HEK293 (cell line): ENCODE results near the gene CFAP97.

Source experiments
- CTCF ChIP-seq: fragments of 450-650 bp; formaldehyde crosslinking; IDR thresholded peaks from 2 replicates; pipeline ENCODE4 v1.5.1; 2016; ENCODE audit warnings: missing biosample characterization, missing genetic modification characterization
- SALL2 ChIP-seq: fragments of 450-650 bp; formaldehyde crosslinking; IDR thresholded peaks from 2 replicates; pipeline ENCODE4 v1.5.0; 2017; ENCODE audit warnings: missing biosample characterization, mild to moderate bottlenecking, missing genetic modification characterization, borderline replicate concordance
- SP2 ChIP-seq: fragments of 450-650 bp; formaldehyde crosslinking; IDR thresholded peaks from 2 replicates; pipeline ENCODE4 v1.5.1; 2016; ENCODE audit warnings: missing biosample characterization, missing genetic modification characterization
- ZNF274 ChIP-seq, 2 experiments: fragments of 200-500 bp in 1 of 2; fragments of 450-650 bp in 1 of 2; sonication (Bioruptor generic) in 1 of 2; formaldehyde crosslinking in 1 of 2; IDR thresholded peaks; 2 replicates each; pipeline versions ENCODE4 v1.5.1 to v1.6.1; 2014 to 2016; ENCODE audit warnings: borderline replicate concordance in 1 of 2, inconsistent platforms in 1 of 2, low read length in 1 of 2, missing biosample characterization in 1 of 2, missing genetic modification characterization in 1 of 2
- ZNF544 ChIP-seq: fragments of 450-650 bp; formaldehyde crosslinking; IDR thresholded peaks from 2 replicates; pipeline ENCODE4 v1.5.0; 2017; ENCODE audit warnings: missing biosample characterization, missing genetic modification characterization

- TF ChIP-seq SALL2 (no peak), ZNF544 (tag by site-specific recombination) (no peak), ZNF274 (IDR thresholded peaks at IDR 0.05; ENCODE audit: low read length) (no peak), ZNF274 (tag by site-specific recombination; IDR thresholded peaks at IDR 0.05; ENCODE audit: borderline replicate concordance) (no peak), SP2 (tag by site-specific recombination) (no peak), CTCF (tag by site-specific recombination) (no peak)
Measured at GRCh38 chr4:185119927-185120630, 83.7 kb downstream of the CFAP97 start.
